HG02840 (cell line): ENCODE measurements around the gene MAN2A1.

Experiments
- ATAC-seq: cut with Tn5 transposase; IDR thresholded peaks from one replicate; pipeline ENCODE4 v1.9.1; 2021; ENCODE audit warnings: mild to moderate bottlenecking, moderate library complexity, moderate number of reproducible peaks; ENCODE audit not compliant: unreplicated experiment, low FRiP score

Gene MAN2A1

DNA sequence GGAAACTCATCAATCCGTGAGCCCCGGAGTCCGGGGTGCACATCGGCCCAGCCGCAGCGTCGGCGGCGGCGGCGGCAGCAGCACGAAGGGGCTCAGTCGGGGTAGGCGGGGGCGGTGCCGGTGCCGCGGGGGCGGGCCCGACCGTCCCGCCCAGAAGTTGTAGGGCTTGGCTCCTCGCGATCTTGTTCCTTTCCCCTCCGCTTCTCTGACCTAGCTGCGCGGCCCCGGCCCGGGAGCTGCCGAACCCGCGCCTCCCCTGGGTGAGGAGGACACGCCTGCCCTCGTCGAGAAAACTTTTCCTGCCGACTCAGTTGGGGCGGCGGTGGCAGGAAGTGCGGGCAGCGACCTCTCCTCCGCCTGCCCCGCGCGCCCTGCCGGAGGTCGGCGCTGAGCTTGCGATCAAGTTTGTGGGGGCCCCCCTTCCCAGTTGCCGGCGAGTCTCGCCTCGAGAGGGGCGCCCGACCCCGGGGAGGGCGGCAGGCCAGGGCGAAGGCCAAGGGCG lies at the start of gene MAN2A1:
Gene MAN2A1, plus strand, starts transcription at position 188 of the 502 bp plus-strand sequence. CDS start 491 bp downstream, outside the sequence.
- ATAC-seq, result peak; percentile 56

DNA sequence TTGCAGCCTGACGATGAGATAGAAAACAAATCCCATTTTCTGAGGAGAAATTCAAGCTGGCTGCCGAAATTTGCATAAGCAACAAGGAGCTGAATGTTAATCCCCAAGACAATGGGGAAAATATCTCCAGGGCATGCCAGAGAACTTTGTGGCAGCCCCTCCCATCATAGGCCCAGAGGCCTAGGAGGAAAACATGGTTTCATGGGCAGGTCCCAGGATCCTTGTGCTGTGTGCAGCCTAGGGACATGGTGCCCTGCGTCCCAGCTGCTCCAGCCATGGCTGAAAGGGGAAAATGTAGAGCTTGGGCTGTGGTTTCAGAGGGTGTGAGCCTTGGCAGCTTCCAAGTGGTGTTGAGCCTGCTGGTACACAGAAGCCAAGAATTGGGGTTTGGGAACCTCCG lies 48.8 kb upstream of the MAN2A1 start:
- no peak for ATAC-seq

DNA sequence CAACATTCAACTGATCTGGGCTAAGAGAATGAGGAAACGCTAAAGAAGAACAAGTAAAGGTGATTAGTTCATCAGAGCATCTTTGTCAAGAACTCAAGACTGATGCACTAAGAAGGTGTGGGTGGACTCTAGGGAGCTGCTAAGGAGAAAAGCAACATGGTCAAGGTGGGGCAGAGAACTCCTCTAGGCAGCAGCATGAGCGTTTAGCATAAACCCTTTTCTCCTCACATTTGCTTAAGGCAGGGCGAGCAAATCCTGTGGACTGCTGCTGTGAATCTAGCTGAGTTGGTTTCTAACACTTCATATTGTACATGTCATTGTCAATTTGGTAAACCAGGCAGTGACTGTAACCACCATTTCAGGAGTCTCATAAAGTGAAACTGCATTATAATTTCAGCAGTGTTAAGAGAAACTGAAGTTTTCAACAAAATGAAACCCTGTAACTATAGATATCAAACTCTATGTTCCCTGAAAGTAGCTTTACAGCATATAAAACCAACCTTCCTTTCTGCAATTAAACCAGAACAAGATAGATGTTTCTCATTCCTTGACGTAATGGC lies 45.9 kb upstream of the MAN2A1 start:
- no peak for ATAC-seq

DNA sequence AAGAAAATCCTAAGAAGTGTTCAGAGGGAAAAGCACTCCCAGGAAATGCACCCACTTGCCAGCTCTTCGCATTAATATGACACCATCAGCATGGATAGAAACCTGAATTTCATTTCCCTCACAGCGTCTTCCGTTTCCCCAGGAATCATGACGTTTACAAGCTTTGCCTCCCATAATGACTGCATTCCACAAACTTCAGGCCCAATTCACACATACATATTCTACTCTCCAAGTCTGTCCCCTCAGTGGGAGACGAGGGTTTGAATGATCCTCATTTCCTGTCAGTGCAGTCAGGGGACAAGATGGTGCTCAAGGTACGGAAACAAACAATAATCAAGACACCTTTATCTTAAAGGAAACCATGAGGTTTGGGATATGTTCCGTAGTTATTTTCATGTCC lies 44.9 kb upstream of the MAN2A1 start:
- ATAC-seq, result no peak

DNA sequence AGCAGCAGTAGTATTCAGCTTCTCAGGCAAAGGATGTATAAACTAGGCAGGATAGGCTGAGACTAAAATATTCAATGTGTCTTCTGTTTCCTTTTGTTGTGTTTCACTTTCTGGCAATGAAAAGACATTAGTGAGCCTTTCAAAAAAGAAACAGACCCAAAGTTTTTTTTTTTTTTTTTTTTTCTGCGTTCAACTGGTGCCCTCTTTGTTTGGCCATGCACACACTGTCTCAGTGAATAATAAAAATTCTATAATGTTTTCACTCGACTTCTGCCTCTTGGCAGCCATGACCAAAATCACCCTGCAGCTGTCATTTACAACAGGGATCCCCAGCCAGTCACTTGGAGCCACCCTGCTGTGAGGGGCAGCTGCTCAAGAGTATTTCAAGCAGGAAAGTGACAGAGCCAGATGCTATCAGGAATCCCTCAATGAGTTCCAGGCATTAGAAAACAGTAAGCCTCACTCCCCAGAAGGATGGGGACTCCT lies 44.0 kb upstream of the MAN2A1 start:
- ATAC-seq, result no peak

DNA sequence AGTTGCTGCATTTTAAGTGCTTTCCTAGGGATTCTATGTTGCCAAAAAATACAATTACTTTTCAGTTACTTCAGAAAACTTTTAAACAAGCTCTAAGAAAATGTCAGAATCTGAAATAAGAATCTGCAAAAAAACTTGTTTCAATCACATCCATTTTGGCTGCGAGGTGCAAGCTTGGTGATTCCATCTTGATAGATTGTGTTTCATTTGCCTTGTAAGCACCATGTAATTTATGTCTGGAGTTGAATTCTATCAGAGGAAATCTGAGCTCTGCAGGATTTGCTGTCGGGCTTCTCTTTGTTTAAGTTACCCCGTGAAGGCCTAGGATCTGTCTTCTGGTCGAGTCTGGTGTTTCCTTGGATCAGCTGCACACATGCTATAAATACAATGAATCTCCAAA lies 40.4 kb upstream of the MAN2A1 start:
- no peak for ATAC-seq

DNA sequence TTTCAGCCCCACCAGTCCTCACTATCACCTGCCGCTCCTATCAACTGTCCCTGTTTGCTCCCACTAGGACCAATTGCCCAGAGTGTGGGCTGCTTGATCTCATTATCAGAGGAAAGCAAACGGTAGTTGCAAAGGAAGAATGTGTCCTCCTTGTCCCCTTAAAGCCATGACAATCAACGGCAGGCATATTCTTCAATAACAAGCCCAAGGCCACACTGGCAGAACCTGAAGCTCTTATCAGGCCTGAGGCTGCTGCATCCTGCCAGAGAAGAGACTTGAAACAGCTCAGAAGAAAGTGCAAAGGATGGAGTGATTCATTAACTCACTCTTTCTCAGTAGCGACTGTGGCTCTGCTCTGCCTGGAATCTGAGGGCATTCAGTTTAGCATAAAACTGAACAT lies 39.2 kb upstream of the MAN2A1 start:
- ATAC-seq, result no peak

DNA sequence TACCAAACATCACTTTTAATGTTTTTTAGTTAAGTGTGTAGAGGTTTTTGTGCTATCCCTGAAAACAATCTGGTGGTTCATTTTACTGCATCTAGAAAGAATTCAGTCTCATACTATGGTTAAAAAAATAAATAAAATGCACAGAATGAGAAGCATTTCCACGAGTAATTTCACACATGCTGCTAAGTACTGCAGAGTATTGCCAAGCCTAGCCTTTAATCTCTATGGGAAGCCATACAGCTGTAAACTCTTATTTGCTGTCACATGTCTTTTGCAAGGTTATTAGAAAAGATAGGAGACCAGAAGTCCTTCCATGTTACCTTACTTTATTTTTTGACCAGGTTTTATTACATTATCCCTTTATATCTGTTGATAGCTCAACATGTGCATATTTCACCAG lies 37.6 kb upstream of the MAN2A1 start:
- no peak for ATAC-seq

DNA sequence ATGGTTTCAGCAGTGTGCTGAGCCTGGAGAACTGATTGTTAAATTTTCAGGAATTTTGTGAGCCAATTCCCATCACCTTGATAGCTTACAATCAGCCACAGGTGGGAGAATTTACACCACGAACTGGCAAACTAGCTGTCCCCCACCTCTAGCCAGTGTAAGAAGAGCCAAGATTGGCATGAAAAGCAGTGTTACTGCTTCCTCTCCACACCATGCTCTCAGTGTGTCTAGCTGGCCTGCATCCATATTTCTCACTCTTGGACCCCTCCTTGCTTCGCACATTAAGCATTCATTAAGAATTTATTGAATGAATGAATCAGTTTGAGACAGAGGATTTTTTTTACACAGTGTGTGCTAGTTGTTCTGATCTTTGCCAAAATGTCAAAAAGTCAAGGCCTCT lies 36.7 kb upstream of the MAN2A1 start:
- ATAC-seq, result no peak

DNA sequence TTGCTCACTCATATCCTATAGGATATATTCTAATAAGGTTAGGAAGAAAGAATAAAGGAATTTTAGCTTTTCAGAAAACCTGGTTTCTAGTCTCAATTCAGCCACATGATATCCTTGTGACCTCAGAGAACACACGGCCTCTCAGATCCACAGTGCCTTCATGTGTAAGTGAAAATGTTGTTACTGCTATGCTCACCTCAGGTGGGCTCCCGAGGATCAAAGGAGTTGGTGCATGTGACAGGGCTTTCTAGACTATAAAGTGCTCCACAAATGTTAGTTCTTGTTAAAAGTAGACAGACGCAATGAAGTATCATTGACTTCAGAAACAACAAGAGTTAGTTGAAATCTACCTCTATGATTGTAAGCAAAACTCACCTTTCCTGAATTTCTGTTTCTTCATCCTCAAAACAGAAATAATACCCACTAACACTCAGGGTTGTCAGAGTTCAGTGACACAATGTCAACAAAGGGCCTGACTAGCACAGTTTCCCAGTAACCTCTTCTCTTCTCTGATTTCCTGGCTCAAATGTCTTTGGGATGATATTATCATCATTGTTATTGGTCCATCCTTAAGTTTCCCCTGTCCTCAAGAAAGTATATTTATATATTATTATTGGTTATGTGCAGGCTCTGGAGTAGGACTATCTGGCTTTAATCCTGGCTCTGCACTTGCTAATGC lies 36.0 kb upstream of the MAN2A1 start:
- no peak for ATAC-seq

DNA sequence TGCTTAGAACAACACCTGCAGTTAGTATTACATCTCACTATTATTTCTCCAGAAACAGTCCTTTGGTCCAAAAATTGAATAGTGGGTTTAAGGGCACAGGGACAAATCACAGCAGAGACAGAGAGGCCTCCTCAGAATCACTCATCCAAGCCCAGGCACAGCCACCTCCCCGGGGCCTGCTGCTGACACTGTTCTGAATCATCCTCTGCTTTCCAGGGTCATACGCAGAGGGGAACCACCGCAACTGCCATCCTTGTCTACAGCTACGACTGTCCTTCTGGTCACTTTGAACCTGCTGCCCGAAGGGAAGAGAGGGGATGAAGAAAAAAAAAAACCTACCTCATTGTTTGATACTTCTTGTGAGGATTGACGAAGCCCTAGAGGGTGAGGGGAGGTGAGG lies 35.3 kb upstream of the MAN2A1 start:
- no peak for ATAC-seq

DNA sequence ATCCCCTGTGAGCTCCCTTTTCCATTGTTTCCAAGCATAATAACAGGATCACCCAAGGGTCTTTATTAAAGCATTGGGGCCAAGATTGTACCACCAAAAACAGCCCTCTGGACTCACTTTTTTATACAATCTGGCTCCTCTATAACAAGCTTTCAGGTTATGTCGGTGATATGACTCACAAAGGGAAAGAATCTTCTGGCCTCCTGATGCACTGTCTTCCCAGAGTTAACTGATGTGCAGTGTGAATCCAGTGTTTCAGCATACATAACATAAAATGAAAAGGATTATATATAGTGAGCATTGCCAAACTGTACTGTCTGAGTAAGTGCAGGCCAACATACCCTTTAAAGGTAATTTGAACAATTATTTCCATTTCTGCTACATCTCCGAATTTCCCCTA lies 33.9 kb upstream of the MAN2A1 start:
- no peak for ATAC-seq

DNA sequence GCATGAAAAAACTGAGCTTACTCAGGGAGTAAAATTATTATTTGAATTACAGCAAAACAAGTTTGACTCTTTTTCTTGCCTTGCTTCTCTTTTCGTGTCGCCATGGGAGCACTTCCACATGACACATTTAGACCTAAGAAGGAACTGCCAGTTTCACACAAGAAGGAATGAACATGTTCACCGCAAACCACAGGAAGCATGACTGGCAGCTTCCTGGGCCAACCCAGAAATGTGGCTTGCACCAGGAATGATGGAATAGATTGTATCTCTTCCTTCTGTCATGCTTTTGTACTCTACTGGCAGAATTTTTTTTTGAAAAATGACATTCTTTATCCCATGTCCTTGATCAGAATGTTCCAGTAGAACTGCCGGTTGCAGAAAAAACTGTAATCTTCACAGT lies 32.9 kb upstream of the MAN2A1 start:
- no peak for ATAC-seq

DNA sequence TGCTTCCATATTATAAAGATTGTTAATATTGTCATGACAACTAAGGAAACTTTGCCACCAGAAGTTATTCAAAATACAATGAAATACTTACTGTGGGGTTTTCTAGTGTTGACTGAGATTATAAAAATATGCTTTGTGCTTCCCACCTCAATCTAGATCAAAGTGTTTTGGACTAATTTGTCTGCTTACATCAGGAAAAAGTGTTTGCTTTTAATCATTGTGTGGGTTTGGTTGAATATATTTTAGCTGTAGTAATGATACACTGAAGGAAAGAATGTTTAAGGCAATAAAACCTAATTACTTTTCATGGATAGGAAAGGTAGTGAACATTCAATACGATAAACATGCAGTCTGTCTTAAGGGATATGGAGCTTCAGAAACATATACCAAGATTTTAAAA lies 29.8 kb upstream of the MAN2A1 start:
- no peak for ATAC-seq

DNA sequence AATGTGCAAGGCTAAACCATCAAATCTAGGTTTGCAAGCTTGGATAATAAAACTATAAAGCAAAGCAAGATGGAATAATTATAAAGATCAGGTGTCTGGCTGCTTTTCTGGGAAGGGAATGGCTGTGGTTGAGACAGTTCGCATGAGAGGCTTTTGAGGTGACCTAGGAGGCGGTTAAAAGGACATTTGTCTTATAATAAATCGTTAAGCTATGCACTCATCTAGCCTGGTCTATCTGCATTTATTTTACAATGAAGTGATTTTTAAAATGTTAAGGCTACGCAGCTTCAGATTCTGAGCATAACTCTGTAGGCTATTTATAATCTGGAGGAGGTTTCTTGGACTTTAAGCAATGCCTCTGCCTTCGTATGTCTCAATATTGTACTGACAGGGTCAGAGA lies 29.4 kb upstream of the MAN2A1 start:
- ATAC-seq, result no peak

DNA sequence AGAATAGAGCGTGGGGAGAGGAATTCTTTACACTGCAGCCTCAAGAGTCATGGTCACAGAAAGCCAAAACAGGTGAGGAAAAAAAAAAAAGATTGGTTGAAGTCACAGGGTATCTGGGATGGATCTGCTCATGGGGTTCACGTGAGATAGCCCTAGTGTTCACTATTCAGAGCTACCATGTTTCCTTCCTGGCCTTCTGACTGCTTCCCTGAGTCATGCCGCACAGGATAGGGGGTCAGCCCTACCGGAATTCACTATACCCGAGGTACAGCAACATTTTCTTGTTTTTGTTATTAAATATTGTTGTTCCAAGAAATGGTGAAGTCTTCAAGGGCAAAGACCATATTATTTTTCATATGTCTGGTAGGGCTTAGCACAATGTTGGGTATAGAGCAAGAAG lies 21.5 kb upstream of the MAN2A1 start:
- no peak for ATAC-seq

DNA sequence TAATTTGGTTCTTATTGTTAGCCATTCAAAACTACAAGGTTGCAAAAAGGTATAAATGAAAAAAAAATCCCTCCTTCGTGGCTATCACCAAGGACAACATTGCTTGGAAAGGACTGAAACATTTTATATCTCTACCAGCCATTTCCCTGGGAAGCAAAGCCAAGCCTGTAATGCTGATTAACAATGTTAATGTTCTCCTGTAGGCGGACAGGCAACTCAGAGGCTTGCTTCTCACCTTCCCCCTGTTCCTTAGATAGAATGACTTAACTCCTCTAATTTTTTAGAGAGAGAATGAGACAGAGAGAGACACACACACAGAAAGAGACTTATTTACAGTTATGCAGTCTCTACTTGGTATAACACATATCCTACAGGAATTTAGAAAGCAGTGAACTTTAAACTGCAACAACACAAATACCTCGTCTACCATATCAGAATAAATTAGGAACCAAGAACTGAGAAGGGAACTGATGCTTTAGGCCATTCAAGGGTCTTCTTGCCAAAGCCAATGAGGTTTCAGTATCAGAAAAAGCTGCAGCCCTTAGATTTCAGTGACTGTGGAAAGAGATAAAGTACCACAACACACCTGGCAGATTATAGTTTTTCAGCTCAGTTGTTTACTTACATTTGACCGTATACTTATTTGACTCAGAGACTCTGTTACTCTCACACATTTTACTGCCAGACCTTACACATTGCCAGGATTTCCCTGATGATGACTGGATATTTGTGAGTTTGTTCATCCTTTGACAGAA lies 20.9 kb upstream of the MAN2A1 start:
- no peak for ATAC-seq

DNA sequence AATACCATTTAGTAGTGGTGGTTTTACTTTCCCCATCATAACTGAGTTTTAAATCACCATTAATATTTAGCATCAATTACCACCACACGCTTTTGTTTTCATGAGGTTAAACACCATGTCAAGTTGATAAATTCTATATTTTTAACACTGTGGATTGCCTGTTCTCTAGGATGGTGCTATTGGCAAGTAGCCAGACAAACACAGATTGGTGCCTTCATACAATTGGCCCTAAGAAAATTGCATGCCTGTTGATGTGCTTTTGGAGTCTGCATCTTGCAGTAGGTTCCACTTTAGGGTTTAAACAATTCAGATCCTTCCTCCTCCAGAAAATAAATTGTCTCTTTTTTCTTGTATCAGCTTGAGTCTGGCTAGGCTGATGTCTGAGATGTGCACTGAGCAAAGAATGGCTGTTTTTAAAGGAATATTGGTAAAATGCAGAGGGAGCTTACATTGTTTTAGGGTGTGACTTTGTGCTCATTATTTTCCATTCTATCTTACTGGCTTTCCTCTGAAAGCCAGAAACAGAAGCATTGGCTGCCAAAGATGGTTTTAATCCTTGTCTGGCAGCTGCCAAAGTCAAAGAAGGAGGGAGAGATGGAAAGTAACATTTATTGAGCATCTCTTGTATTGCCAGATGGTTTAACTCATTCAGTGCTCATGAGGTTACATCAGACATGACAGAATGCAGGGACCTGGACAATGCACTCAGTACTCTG lies 19.6 kb upstream of the MAN2A1 start:
- ATAC-seq, result no peak

DNA sequence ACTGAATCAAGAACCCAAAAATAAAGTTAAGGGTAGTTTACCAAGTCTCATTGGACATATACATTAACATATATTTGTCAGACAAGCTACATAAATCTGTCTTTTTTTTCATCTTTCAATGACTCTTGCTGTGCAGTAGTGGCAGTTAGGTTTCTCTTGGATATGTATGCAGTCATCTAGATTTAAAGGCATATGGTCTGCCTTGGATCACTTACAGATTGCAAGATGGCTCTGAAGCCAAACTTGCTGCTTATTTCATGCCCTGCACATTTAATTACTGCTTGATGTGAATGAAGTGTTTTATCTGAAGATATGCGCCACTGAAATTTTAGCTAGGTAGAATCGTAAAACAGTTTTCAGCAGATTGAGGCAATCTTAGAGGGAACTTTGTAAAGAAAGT lies 18.6 kb upstream of the MAN2A1 start:
- ATAC-seq, result no peak

DNA sequence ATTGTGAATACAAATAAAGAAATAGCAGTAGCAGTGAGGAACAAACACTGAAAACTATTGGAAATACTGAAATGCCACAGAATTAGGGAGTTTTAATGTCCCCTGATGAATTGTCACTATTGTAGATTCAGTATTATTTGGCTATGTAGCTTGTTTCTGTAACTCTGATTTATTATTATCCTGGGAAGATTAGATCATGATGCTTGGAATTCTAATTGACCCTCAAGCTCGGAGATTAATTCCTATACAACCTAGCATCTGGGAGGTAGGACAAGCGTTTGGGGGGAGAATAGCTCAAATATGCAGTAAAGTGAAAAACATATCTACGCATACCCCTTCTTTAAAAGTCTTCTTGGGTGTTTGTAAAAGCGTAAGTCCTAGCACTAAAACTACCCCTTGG lies 15.1 kb upstream of the MAN2A1 start:
- no peak for ATAC-seq

DNA sequence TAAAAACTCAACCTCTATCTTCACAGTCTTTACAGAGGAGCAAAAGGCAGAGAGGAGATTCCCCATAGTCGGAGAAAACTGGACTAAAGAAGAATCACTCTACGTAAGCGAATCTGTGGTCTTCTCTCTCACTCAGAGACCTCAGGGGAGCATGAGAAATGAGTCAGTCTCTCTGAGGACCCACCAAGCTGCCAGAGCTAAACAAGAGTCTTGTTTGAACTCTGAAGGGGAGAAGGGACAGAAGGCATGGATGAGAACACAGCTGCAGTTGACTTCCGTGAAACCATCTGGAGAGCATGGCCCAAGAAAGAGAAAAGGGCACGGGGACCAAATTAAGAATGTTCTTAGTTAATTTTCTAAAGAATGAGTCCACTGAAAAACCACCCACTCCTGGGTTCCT lies 12.8 kb upstream of the MAN2A1 start:
- ATAC-seq, result no peak
